ENCODE results near the gene ITCH.
"Not testable (repeated sequence)": the region's sequence is repeated elsewhere in the genome, so short reads cannot be mapped to it uniquely, and the experiment has no call there.

ITCH gene

DNA sequence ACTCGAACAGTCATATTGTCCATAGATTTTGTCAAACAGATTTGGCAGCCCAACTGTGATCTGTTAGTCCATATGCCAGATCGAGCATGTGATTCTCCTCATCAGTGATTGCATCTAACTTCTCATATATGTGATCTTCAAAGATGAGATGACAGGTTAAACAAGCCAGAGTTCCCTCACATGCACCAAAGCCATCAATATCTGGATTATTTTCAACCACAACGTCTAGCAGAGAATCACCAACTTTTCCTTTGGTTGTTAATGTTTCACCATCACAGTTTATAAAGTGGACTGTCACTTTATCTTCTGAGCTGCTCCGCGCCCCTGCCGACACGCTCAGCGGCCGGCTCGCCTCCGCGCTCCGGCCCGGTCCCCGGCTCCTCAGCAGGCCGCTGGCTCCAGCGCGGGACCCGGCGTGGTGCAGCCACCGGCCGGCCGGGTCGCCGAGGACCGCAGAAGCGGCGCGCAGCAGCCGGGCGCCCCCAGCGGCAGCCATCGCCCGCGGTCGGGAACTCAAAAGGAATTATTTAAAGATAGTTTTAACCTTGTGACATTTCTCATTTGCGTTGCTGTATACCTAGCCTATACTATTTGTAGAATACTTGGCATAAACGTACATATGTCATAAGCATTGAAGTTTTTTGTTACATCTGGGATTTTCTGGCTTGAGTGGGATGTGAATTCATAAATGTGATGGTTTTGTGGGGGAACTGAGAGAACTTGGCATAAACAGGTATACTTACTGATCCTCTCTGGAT, 113.1 kb downstream of the ITCH start:
- no peak overlapping the region for H2BK120ac ChIP-seq (ENCODE audit: low read depth, low read length)
- no peak overlapping the region for H3K4ac ChIP-seq (ENCODE audit: low read length)
- H2BK15ac ChIP-seq (ENCODE audit: low read length) = no peak overlapping the region
- H3K36me3 ChIP-seq (replicated peaks in 1 of 2; ENCODE audit: control insufficient read depth in 2 of 2, insufficient read depth in 2 of 2, low read length in 2 of 2) = peaks cover 4 to 82% of the 10 kb centered on the region in 2 donors
- WGBS, 2 donors (ENCODE audit: extremely low coverage in 2 of 2, insufficient read length in 2 of 2, insufficient replicate concordance in 1 of 2) = no CpG with 5 or more reads among the region's 38 CpGs
- H3K4me2 ChIP-seq (ENCODE audit: insufficient read depth, low read length, poor library complexity, severe bottlenecking) = no peak overlapping the region
- H3K9ac ChIP-seq (ENCODE audit: low read depth, low read length, poor library complexity) = no peak overlapping the region
- no peak overlapping the region for H4K91ac ChIP-seq (ENCODE audit: low read depth, low read length, poor library complexity)
- H2BK5ac ChIP-seq (ENCODE audit: low read length) = no peak overlapping the region
- no peaks in the 10 kb centered on the region for H3K27me3 ChIP-seq (ENCODE audit: control insufficient read depth in 3 of 3, insufficient read depth in 3 of 3, low read depth in 1 of 3, low read length in 3 of 3)
- no peaks in the 10 kb centered on the region for H3K4me1 ChIP-seq (ENCODE audit: control insufficient read depth in 2 of 2, insufficient read depth in 1 of 2, low read depth in 1 of 2, low read length in 2 of 2)
- no peak overlapping the region for H3K14ac ChIP-seq (ENCODE audit: low read length)
- H3K27ac ChIP-seq (replicated peaks; ENCODE audit: low read length) = no peak overlapping the region
- no peak overlapping the region for H2BK12ac ChIP-seq (ENCODE audit: low read length)
- H3K79me1 ChIP-seq (ENCODE audit: low read depth, low read length) = no peaks in the 10 kb centered on the region
- no peak overlapping the region for H3K23ac ChIP-seq (ENCODE audit: low read depth, low read length, poor library complexity)
- no peak overlapping the region for H4K8ac ChIP-seq (ENCODE audit: low read depth, low read length)
- no peak for DNase-seq (ENCODE audit: low spot score)
- no peak overlapping the region for H2AFZ ChIP-seq (ENCODE audit: low read length)
- no peak overlapping the region for H3K4me3 ChIP-seq (ENCODE audit: low read length in 2 of 2)
- no peak overlapping the region for H2AK5ac ChIP-seq (ENCODE audit: low read depth, low read length)
- no peak overlapping the region for H3K18ac ChIP-seq (ENCODE audit: low read length)
- peaks cover 0 to 5% of the 10 kb centered on the region in 2 donors for H3K9me3 ChIP-seq (replicated peaks in 1 of 2; ENCODE audit: control insufficient read depth in 2 of 2, insufficient read depth in 1 of 2, low read depth in 1 of 2, low read length in 2 of 2)

DNA sequence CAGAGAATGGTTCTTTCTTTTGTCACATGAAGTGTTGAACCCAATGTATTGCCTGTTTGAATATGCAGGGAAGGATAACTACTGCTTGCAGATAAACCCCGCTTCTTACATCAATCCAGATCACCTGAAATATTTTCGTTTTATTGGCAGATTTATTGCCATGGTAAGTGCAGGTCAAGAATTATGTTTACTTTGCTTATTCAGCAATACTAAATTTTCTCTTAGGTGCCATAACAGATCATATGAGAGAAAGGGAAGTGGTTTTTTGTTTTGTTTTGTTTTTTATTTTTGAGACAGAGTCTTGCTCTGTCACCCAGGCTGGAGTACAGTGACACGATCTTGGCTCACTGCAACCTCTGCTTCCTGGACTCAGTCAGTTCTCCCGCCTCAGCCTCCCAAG, 116.6 kb downstream of the ITCH start:
- WGBS, 2 donors (ENCODE audit: extremely low coverage in 2 of 2, insufficient read length in 2 of 2, insufficient replicate concordance in 1 of 2) = no CpG with 5 or more reads among the region's 4 CpGs

DNA sequence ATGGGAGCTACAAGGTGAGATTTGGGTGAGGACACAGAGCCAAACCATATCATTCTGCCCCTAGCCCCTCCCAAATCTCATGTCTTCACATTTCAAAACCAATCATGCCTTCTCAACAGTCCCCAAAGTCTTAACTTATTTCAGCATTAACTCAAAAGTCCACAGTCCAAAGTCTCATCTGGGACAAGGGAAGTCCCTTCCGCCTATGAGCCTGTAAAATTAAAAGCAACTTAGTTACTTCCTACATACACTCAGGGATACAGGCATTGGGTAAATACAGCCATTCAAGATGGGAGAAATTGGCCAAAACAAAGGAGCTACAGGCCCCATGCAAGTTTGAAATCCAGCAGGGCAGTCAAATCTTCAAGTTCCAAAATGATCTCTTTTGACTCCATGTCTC, 119.1 kb downstream of the ITCH start:
- H2BK15ac ChIP-seq (ENCODE audit: low read length); H2AK5ac ChIP-seq (ENCODE audit: low read depth, low read length); H4K8ac ChIP-seq (ENCODE audit: low read depth, low read length); H3K23ac ChIP-seq (ENCODE audit: low read depth, low read length, poor library complexity); H3K4me2 ChIP-seq (ENCODE audit: insufficient read depth, low read length, poor library complexity, severe bottlenecking); H4K91ac ChIP-seq (ENCODE audit: low read depth, low read length, poor library complexity); H3K4me3 ChIP-seq (ENCODE audit: low read length in 2 of 2); H2BK120ac ChIP-seq (ENCODE audit: low read depth, low read length); H3K14ac ChIP-seq (ENCODE audit: low read length); H2AFZ ChIP-seq (ENCODE audit: low read length); H3K4me1 ChIP-seq (ENCODE audit: control insufficient read depth in 2 of 2, insufficient read depth in 1 of 2, low read depth in 1 of 2, low read length in 2 of 2); H2BK12ac ChIP-seq (ENCODE audit: low read length); H3K9ac ChIP-seq (ENCODE audit: low read depth, low read length, poor library complexity); H2BK5ac ChIP-seq (ENCODE audit: low read length); H3K79me1 ChIP-seq (ENCODE audit: low read depth, low read length); H3K27me3 ChIP-seq (ENCODE audit: control insufficient read depth in 3 of 3, insufficient read depth in 3 of 3, low read depth in 1 of 3, low read length in 3 of 3); DNase-seq (ENCODE audit: low spot score); H3K27ac ChIP-seq (replicated peaks; ENCODE audit: low read length); H3K4ac ChIP-seq (ENCODE audit: low read length); H3K18ac ChIP-seq (ENCODE audit: low read length): not testable (repeated sequence)
- no CpG with 5 or more reads among the region's 1 CpG for WGBS, 2 donors (ENCODE audit: extremely low coverage in 2 of 2, insufficient read length in 2 of 2, insufficient replicate concordance in 1 of 2)
- Histone ChIP-seq H3K9me3 (replicated peaks in 1 of 2; ENCODE audit: control insufficient read depth in 2 of 2, insufficient read depth in 1 of 2, low read depth in 1 of 2, low read length in 2 of 2) (peaks cover 4 to 21% of the 10 kb centered on the region in 2 donors), H3K36me3 (replicated peaks in 1 of 2; ENCODE audit: control insufficient read depth in 2 of 2, insufficient read depth in 2 of 2, low read length in 2 of 2) (peaks cover 23 to 97% of the 10 kb centered on the region in 2 donors)

More for the DNA sequence above, 116.6 kb downstream of the ITCH start:
- H3K9ac ChIP-seq (ENCODE audit: low read depth, low read length, poor library complexity) = no peak overlapping the region
- no peak overlapping the region for H3K4me2 ChIP-seq (ENCODE audit: insufficient read depth, low read length, poor library complexity, severe bottlenecking)
- peaks cover 4 to 21% of the 10 kb centered on the region in 2 donors for H3K9me3 ChIP-seq (replicated peaks in 1 of 2; ENCODE audit: control insufficient read depth in 2 of 2, insufficient read depth in 1 of 2, low read depth in 1 of 2, low read length in 2 of 2)
- no peak overlapping the region for H2BK5ac ChIP-seq (ENCODE audit: low read length)
- no peak overlapping the region for H3K18ac ChIP-seq (ENCODE audit: low read length)
- no peak overlapping the region for H2AFZ ChIP-seq (ENCODE audit: low read length)
- H3K4me3 ChIP-seq (ENCODE audit: low read length in 2 of 2) = no peak overlapping the region
- H3K27ac ChIP-seq (replicated peaks; ENCODE audit: low read length) = no peak overlapping the region
- H2BK120ac ChIP-seq (ENCODE audit: low read depth, low read length) = no peak overlapping the region
- no peak overlapping the region for H3K4ac ChIP-seq (ENCODE audit: low read length)
- DNase-seq (ENCODE audit: low spot score) = no peak
- peaks cover 23 to 86% of the 10 kb centered on the region in 2 donors for H3K36me3 ChIP-seq (replicated peaks in 1 of 2; ENCODE audit: control insufficient read depth in 2 of 2, insufficient read depth in 2 of 2, low read length in 2 of 2)
- H3K4me1 ChIP-seq (ENCODE audit: control insufficient read depth in 2 of 2, insufficient read depth in 1 of 2, low read depth in 1 of 2, low read length in 2 of 2) = no peaks in the 10 kb centered on the region
- H3K23ac ChIP-seq (ENCODE audit: low read depth, low read length, poor library complexity) = no peak overlapping the region
- H2BK12ac ChIP-seq (ENCODE audit: low read length) = no peak overlapping the region
- H3K27me3 ChIP-seq (ENCODE audit: control insufficient read depth in 3 of 3, insufficient read depth in 3 of 3, low read depth in 1 of 3, low read length in 3 of 3) = no peaks in the 10 kb centered on the region
- H2AK5ac ChIP-seq (ENCODE audit: low read depth, low read length) = no peak overlapping the region
- H3K14ac ChIP-seq (ENCODE audit: low read length) = no peak overlapping the region
- H3K79me1 ChIP-seq (ENCODE audit: low read depth, low read length) = peaks cover 2% of the 10 kb centered on the region
- no peak overlapping the region for H4K91ac ChIP-seq (ENCODE audit: low read depth, low read length, poor library complexity)
- H4K8ac ChIP-seq (ENCODE audit: low read depth, low read length) = no peak overlapping the region
- no peak overlapping the region for H2BK15ac ChIP-seq (ENCODE audit: low read length)

DNA sequence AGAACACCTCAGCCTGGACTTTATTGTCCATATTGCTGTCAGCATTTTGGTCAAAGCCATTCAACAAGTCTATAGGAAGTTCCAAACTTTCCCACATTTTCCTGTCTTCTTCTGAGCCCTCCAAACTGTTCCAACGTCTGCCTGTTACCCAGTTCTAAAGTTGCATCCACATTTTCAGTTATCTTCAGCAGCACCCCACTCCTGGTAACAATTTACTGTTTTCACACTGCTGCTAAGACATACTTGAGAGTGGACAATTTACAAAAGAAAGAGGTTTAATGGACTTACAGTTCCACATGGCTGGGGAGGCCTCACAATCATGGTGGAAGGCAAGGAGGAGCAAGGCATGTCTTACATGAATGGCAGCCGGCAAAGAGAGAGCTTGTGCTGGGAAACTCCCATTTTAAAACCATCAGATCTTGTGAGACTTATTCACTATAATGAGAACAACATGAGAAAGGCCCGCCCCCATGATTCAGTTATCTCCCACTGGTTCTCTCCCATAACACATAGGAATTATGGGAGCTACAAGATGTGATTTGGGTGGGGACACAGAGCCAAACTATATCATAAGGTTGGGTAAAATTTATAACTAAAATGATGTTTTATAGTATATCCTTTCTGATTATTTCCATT, 120.6 kb downstream of the ITCH start:
- not testable (repeated sequence) for H3K79me1 ChIP-seq (ENCODE audit: low read depth, low read length); H2AK5ac ChIP-seq (ENCODE audit: low read depth, low read length); H3K23ac ChIP-seq (ENCODE audit: low read depth, low read length, poor library complexity); H2AFZ ChIP-seq (ENCODE audit: low read length); H4K91ac ChIP-seq (ENCODE audit: low read depth, low read length, poor library complexity); H3K4me3 ChIP-seq (ENCODE audit: low read length in 2 of 2); H3K18ac ChIP-seq (ENCODE audit: low read length); H3K9ac ChIP-seq (ENCODE audit: low read depth, low read length, poor library complexity); H3K4me2 ChIP-seq (ENCODE audit: insufficient read depth, low read length, poor library complexity, severe bottlenecking); H3K27me3 ChIP-seq (ENCODE audit: control insufficient read depth in 3 of 3, insufficient read depth in 3 of 3, low read depth in 1 of 3, low read length in 3 of 3); H2BK5ac ChIP-seq (ENCODE audit: low read length); DNase-seq (ENCODE audit: low spot score); H3K27ac ChIP-seq (replicated peaks; ENCODE audit: low read length); H3K4me1 ChIP-seq (ENCODE audit: control insufficient read depth in 2 of 2, insufficient read depth in 1 of 2, low read depth in 1 of 2, low read length in 2 of 2); H4K8ac ChIP-seq (ENCODE audit: low read depth, low read length); H2BK15ac ChIP-seq (ENCODE audit: low read length); H2BK12ac ChIP-seq (ENCODE audit: low read length); H2BK120ac ChIP-seq (ENCODE audit: low read depth, low read length); H3K4ac ChIP-seq (ENCODE audit: low read length); H3K14ac ChIP-seq (ENCODE audit: low read length)
- peaks cover 4 to 21% of the 10 kb centered on the region in 2 donors for H3K9me3 ChIP-seq (replicated peaks in 1 of 2; ENCODE audit: control insufficient read depth in 2 of 2, insufficient read depth in 1 of 2, low read depth in 1 of 2, low read length in 2 of 2)
- WGBS, 2 donors (ENCODE audit: extremely low coverage in 2 of 2, insufficient read length in 2 of 2, insufficient replicate concordance in 1 of 2) = no CpG with 5 or more reads among the region's 3 CpGs
- peaks cover 29 to 99% of the 10 kb centered on the region in 2 donors for H3K36me3 ChIP-seq (replicated peaks in 1 of 2; ENCODE audit: control insufficient read depth in 2 of 2, insufficient read depth in 2 of 2, low read length in 2 of 2)
